ENCODE measurements around the gene PEG3.

- TF ChIP-seq CTCF (optimal IDR thresholded peaks at IDR 0.05 in 1 of 3, IDR thresholded peaks at IDR 0.05 in 1 of 3, conservative IDR thresholded peaks at IDR 0.05 in 1 of 3; ENCODE audit: extremely low read depth in 1 of 3, insufficient read depth in 2 of 3, low read length in 3 of 3) (no peak), EZH2 (IDR thresholded peaks at IDR 0.05; ENCODE audit: low read length) (no peak)
Observed at GRCh38 chr19:56810260-56810659, 30.3 kb downstream of the PEG3 start.

Data from keratinocyte (primary cell).